GM04504 (cell line): Measurements from ENCODE around the gene GRIPAP1.

Source experiments
- DNase-seq: peaks from one replicate; pipeline ENCODE4 v3.0.0-alpha.2; 2012; ENCODE audit warnings: low read depth

Gene GRIPAP1

DNA sequence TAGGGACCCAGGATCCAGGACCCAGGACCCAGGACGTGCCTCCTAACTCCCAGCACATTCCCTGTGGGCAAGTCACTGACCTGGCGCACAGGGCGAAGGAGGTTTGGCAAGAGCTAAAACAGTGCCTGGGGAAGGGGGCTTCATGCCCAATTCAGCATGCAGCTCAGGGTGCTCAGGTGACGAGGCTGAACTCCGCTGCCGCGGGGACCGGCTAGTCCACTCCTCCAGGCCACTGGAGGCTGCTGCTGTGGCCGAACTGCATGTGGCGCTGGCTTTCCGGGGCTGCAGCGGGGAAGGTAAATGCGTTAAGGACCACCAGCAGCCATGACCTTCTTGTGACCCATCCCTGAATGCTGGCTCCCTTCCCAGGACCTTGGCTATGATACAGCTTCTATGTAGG lies 78.3 kb downstream of the GRIPAP1 start:
- DNase-seq: no peak
